Stimulated activated CD4-positive, alpha-beta T cell treated with anti-CD3 and anti-CD28 coated beads, TNF-alpha, amount 100 ng/mL, for 4 hours (primary cell): ENCODE data around the gene CCNY.

ENCODE experiments used
- DNase-seq, 3 experiments: peaks; one replicate each; pipeline ENCODE4 v3.0.0-alpha.2; 2020; ENCODE audit warnings: low read depth in 3 of 3

The CCNY gene

DNA sequence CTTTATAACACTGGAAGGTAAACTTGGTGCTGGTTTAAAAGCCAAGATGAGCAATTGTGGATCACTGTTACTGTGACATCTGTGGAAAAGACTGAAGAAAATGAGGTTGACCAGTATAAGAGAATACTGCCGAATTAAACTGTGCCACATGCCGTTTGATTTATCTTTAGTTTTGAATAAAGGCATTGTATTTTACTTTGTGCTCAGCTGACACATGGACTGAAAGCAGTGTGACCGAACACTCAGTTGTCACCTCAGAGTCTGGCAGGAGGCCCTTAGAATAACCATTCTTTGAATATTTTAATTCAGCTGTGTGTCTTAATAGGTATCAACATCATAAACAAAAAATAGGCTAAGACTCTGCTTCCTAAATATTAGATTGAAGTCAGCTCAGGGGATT is 135.1 kb downstream of the CCNY start:
- DNase-seq = no peak

DNA sequence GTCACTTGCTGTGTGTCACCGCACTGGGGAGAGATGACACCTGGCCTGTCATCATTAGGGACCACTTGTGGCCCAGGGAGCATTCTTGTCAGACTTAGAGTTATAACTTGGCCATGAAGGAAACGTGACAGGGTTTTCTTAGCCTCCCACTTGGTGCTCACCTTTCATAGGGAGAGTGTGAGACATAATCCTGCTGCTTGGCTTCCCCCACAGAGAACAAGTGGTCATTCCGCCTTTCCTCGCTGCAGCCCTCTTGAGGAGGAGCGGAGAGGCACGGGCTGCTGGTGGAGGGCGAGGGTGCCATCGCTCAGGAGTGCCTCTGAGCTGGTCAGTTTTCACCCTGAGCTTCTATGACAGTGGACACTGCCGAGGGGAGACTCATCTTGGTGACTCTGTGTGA is 143.8 kb downstream of the CCNY start:
- DNase-seq = no peak

DNA sequence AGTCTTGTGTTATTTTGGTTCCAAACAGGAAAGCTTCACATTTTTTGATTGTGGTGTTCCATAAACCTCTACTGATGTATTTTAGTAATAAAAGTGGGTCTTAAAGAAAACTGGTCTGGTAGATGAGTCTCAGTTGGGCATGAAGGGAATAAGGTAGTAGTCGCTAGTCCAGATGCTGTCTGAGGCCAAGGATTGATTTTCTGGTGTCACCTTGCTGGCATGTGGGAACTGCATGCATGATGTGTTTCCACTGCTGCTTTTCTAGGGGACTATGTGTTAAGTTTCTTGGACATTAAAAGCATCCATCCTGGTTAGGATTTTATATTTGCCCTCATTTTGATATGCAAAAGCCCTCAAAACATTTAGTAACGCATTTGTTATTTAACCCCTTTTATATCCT is 145.1 kb downstream of the CCNY start:
- DNase-seq = no peak

DNA sequence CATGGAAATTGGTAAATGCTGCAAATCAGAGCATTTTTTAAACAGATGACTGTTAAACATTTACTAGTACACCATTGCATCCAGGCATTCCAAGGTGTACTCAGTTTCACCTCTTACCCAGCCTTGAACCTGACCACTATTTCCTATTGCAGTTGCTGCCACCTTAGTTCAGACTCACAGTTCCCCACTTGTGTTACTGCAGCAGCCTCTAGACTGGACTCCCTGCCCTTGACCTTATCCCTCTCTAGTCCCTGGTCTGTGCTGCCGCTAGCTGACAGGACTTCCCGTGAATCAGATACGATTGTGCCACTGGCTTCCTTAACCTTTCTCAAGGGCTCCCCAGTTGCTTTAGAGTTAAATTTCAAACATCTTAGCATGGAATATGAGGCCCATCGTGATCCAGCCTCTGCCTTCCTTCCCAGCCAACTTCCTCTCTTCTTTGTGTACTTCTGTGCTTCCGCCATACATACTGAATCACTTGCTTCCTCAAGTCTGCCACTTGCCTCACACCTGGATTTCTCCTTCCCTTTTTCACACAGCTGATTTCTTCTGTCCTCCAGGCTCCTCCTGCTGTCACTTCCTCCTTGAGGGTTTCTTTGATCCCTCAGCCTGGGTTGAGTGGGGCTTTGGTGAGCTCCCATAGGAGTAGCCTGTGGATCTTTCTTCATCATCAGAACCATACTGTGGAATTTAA is 150.1 kb downstream of the CCNY start:
- DNase-seq = no peak

DNA sequence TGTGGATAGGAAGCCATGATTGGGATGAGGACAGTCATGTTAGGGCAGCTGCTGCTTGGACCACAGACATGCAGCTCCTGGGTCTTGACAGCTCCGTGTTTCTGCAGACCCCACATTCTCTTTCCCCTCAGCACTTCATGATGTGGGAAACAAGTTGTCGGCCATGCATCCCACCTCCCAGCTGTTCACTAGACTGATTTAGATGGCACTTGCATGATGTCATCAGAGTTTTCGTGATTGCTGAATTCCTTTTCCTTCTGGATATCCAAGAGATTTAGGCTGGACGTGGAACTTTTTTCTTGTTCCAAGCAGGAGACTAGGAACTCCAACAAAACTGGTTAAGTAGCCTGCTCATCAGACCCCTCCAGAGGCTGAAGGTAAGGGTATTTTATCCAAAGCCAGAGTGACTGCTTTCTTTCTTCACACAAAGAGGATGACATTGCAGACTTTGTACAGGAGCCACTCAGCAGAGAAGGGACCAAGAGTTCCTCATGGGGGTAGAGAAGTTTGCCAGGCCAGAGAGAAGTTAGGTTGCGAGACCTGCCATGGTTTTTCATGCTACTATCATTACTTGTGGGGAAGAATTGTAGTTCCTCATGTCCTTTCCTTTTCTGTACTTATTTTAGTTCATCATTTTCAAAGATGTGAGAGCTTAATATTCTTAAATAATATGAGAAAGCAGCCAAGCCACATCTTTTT is 151.2 kb downstream of the CCNY start:
- DNase-seq = no peak

DNA sequence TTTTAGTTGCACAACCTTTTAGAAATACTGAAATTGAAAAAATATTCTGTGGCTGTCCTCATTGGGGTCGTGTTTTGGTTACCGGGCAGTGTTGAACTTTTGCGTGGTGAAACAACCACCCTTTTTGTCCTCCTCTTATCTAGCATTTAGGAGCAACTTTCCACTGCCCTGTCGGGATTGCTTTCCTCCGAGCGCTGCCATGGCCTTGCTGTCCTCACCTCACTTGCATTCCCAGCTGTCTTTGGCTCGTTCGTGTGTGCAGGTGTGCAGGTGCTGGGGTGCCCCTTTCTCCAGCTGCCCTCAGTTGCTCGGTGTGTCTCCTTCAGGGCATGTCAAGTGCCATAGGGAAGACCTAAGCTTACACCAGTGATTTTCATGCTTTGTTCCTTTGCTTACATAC is 151.9 kb downstream of the CCNY start:
- DNase-seq = no peak

DNA sequence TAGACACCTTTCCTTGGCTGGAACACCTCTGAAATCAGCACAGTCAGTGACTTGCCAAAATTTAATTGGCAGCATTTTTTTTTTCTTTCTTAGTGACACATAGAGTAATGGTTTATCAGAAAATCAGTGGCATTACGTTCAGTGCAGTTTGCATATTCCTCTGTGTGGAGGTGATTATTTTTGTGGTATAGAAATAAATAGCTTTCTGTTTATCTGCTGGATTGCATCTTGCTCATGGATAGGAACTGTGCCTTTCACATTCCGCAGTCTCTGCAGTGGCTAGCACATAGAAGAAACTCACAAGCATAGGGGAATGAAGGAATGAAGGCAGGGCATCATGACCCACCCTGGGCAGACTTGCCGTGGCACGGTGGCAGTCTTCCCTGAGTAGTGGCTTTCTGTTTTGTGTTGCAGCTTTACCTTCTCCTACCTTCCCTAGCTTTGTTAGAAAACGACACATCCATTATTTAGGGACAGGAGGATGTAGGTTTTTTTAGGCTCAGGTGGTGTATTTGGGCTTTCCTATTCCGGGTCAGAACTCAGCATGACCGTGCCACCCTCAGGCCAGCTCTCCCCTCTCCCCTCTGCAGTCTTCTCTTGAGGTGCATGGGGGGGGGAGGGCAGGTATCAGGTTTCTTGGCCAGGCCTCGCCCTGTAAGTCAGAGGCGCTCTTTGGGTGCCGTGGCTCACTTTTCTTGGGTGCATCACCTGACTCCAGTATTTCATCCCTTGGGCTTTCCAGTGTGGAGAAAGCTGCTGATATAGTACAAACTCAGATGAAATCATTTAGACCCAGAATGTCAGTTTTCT is 156.3 kb downstream of the CCNY start:
- DNase-seq = no peak

DNA sequence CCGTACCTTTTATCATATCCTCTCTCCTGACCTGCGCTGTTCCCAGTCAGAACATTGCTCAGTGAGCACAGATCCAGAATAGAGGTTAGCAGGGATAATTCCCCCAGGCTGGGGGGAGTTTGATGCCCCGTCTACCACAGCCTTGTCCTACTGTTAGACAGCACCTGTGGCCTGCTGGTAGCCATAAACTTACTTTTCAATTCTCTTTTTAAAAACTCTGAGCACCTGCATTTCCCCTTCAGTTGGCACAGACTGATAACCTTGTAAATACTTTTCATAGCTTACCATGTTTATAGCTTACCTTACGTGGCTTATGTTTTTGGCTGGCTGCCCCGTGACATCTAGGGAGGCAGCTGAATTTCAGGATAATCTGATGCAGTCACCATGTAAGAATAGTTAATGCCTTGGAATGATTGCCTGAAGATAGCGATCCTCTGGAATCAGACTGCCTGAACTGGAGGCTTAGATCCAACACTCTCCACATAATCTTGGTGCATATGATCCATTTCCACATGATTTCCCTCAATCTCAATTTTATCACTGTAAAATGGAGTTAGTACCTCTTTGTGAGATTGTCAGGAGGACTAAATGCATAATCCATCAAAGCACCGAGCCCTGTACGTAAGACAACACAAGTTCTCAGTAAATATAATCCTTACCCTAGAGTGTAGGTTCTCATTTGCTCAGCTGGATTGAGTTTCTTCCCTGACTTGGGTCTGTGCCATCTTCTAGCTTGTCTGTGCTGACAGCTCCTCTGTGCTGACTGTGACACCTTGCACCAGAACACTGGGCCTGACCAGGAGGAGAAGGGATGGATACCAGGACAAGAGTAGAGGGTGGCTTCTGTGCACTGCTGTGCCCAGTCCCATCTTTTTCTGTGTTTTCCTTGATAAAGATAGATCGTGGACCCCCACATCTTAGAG is 157.1 kb downstream of the CCNY start:
- no peak for DNase-seq

DNA sequence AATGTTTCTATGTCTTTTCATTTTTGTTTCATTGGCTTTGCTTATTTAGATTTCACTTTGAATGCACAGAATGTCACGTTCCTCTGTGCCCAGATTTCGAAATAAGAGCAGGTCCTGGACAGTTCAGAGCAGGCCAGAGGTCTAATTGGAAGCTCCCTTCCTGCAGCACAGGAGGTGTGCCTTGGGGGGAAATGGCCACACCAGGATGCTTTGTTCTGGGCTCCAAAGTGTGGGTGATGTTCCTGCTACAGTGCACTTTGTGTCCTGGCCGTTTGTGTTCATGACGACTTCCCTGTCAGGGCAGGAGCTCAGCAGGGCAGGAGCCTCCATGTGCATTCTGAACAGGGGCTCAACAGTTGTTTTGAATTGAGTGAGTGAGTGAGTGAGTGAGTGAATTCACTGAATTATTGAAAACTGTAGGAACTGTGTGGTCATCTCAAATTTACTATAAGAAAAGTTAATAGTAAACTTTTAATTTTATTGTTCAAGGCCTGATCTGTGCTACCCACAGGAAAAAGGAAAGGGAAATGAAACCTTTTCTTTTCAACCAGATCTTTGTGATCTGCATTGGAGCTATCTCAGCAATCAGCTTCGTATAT is 159.3 kb downstream of the CCNY start:
- no peak for DNase-seq

DNA sequence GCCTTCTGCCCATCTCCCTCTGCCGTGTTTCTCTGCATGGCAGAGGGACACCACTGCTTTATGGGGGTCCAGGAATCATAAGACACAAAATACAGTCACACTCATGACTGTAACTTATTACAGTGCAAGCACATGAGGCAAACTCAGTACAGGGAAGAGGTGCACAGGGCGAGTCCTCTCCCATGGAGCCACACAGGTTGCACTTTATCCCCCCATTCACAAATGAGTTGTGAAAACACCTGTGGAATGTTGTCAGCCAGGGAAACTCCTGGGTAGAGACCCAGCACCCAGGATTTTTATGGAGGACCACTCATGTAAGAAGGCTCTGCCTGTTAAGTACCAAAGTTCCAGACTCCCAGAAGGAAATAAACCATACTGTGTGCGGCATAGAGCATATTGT is 161.6 kb downstream of the CCNY start:
- no peak for DNase-seq

DNA sequence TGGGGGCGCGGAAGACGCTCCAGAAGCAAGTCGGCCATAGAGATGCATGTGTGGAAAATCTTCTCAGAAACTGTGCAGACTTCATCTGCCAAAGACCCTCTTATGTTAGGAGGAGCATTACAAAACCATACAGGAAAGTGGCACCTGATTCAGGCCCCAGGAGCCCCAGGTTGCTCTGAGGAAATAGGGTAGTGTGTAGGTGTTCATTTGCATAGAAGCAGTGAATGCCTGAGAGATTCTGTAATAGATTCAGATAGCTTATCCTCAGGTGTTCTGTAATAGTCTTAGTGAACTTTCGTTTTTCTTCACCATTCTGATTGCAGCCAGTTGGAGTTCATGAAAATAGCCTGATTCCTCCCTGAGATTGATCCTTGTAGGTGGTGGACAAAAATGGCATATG is 162.4 kb downstream of the CCNY start:
- DNase-seq = no peak

DNA sequence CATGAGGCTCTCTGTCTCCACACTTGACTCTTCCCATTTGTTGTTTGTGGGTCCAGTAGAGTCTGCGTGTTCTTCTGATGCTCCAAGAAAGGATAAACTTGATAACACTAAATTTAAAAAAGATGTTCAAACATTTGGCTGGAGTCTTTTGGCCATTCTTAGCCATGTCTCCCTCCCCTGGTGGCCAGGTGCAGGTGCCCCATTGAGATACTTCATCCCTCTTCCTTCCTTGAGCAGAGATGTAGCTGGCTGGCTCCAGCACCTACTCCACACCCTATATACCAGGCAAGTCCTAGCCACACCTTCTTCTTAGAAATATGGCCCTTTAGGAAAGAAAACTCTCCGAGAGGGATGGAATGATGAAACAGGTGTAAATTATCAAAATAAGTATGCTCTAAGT is 165.6 kb downstream of the CCNY start:
- no peak for DNase-seq

DNA sequence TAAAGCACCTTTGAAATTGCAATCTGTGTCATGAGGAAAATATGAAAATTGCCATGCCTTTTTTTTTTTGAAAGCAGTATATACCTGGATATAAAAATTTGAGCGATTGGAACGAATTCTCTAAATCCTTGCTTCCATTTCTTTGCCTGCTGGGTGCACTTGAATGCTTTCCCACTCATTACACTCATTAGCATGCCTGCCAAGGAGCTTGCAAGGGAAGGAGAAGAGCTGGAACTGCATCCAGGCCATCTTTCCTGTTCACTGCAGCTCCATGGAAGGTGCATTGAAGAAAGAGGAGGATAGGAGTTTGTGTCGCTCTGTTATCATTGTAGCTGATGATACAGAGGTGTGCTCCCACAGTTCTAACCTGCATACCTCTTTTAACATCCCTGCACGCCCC is 166.4 kb downstream of the CCNY start:
- DNase-seq = no peak

DNA sequence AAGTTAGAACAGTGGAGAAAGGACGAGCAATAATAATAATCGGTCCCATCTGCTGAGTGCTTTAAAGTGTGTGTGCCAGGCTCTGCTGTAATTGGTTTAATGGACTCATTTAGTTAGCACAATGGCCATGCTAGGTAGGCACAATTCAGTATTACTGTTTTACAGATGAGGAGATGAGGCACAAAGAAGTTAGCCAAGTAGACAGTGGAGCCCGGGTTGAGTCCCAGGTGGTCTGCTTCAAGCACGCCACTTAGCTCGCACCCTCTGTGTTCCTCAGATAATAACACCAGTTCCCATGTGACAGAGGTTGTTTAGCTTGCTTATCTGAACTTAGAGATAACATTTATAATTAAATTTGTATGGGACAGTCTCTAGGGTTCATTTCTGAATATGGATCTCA is 167.3 kb downstream of the CCNY start:
- DNase-seq = no peak

DNA sequence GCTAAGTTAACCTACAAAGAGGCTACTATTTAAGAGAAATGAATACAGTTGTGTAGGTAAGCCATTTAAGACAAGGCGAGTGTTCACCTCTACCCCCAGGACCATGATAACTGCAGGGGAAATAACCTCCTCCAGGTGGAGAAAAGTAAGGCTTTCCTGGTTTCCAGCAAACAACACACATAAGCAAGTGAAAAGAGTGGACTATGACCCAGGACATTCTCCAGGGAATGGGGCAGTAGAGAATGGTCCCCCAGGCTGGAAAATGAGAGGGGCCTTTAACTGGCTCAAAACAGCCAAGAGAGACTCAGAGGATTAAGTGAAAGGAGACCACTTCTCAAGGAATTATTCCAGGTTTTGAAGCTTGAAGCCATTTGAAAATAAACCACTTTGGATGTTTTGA is 167.8 kb downstream of the CCNY start:
- no peak for DNase-seq

DNA sequence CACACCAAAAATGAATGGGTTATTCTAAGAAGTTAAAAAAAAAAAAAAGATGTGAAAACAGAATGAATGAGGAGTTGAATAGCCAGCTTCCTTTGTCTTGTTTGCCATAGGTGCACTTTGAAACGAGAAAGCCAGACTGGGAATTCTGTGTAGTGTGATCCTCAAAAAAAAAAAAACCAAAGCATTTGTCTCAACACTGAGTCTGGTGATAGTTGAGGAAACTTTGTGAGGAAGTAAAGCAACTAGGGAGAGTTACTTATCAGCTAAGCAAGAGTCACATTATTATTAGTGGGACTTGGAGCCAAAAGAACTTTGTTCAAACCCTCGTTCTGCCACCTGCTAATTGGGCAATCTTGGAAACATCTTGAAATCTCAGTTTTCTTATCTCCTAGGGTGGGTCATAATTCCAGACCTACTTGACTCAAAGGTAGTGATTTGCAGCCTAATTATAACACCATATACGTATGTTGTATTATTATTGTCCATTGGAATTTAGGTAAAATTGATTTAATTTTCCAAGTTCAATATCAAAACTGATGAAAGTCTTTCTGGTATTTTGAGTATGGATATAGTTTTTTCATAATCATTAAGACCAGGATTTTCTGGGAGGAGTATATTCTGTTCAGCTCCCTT is 169.0 kb downstream of the CCNY start:
- no peak for DNase-seq

DNA sequence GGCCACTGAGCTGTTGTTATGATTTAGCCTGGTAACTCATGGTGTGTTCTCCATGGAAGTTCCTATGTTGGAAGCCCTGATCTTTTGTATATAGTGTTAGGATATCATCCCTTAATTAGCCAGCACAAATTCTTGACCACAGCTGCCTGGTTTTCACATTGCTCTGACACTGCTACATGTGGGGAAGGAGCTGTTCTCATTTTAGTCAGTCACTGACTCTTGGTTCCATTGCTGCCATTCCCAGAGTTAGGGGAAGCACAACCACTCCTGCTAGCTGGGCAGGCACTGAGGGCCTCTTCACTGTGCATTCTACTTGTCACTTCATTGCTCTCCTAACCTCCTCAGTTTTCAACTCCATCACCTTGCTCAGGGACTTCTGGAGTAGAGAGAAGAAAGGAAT is 170.4 kb downstream of the CCNY start:
- DNase-seq = no peak

DNA sequence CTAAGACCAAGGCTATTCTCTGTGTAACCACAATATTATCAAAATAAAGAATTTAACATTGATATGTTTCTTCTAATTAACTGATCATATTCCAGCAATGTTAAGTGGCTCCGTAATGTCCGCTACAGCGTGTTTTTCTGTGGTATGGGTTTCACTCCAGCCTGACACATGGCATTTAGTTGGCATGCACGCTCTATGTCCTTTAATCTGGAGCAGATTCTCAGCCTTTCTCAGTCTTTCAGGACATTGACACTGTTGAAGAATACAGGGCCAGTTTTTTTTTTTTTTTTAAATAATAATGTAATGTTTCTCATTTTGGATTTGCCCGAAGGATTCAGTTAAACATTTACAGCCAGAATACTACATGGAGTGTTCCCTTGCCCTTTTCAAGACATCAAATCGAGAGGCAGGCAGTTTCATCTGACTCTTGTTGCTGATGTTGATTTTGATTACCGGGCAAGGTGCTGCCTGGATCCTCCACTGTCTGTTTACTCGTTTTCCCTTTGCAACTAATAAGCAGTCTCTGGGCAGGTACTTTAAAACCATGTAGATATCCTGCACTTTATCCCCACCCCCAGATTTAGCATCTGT is 171.3 kb downstream of the CCNY start:
- DNase-seq = no peak

DNA sequence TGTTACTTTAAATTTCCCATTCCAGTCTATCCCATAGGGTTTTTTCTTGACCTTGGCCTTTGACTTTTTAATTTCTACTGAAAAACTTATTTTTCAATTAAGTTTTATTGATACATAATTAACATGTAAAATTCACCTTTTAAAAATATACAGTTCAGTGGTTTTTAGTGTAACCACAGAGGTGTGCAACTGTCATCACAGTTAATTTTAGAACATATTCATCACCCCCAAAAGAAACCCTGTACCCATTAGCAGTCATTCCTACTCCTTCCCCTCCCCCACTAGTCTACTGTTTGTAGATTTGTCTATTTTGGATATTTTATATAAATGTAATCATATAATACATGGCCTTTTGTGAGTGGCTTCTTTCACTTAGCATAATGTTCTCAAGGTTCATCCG is 172.3 kb downstream of the CCNY start:
- DNase-seq = no peak

DNA sequence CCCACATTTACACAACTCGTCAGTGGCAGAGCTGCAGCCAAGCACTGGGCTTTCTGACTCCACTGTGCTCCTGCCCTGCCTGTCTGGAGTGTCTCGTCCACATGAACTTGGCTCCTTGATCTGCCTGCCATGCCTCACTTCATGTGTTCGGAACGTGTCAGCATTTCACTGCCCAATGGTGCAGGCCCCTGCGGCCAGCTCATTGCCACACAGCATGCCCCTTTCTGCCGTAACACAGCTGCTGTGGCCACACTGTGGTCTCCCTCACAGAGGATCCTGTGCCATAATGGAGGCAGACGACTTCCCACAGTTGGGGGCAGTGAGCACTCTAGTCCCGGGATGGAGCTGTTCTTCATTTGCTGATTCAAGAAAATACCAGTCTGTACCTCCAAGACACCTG is 174.6 kb downstream of the CCNY start:
- no peak for DNase-seq

DNA sequence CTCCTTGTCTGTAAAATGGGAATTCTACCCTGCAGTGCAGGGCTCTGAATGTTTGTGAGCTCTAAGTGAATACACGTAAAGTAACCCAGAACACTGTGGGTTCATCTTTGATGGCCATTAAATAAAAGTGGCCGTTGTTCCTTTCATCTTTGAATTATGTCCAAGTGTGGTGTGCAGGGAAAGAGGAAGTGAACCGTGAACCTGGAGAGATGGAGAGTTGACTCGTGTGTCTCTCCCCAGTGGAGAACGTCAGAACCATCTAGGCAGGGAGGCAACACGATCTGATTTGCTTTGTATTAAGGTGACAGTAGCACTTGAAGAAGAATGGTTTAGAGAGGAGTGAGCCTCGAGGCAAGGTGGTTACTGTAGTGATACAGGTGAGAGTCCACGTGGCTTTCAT is 175.3 kb downstream of the CCNY start:
- DNase-seq = no peak
